ENCODE measurements around the gene FHOD3. TPM values are rescaled to one million over a fixed set of nuclear protein-coding genes. Genes with fewer than 3 reads are reported as not detected.

Gene FHOD3
- total and polyA plus RNA-seq, 4 donors: 0.57 to 1.3 (median 1.2) TPM; not detected in 1

- TF ChIP-seq YY1 (IDR thresholded peaks at IDR 0.05) (no peak), HNF4G (IDR thresholded peaks at IDR 0.05) (no peak), FOXA1 (IDR thresholded peaks at IDR 0.05) (no peak), RXRA (IDR thresholded peaks at IDR 0.05) (no peak), GABPA (IDR thresholded peaks at IDR 0.05 in 1 of 2, conservative IDR thresholded peaks at IDR 0.05 in 1 of 2) (no peak), ZBTB33 (IDR thresholded peaks at IDR 0.05) (no peak), CTCF (IDR thresholded peaks at IDR 0.05; ENCODE audit: low read depth, low read length, missing input control) (no peak), SP1 (IDR thresholded peaks at IDR 0.05) (no peak), ATF3 (IDR thresholded peaks at IDR 0.05) (no peak), MAX (IDR thresholded peaks at IDR 0.05) (no peak)
- 56% methylated on average over 3 of the region's 3 CpGs for WGBS
- Histone ChIP-seq H3K27me3 (ENCODE audit: control insufficient read depth in 4 of 4, insufficient read depth in 4 of 4, low read length in 3 of 4) (no peaks in the 10 kb centered on the region), H3K36me3 (ENCODE audit: control insufficient read depth in 4 of 4, insufficient read depth in 3 of 4, low read depth in 1 of 4, low read length in 3 of 4) (no peaks in the 10 kb centered on the region), H3K4me1 (ENCODE audit: control insufficient read depth in 4 of 4, insufficient read depth in 4 of 4, low read length in 3 of 4) (no peaks in the 10 kb centered on the region), H3K9me3 (ENCODE audit: control insufficient read depth in 4 of 4, low read length in 3 of 4) (no peaks in the 10 kb centered on the region), H3K9ac (ENCODE audit: low read depth in 1 of 2, low read length in 2 of 2) (no peak overlapping the region), H3K27ac (ENCODE audit: low read depth in 1 of 2, low read length in 2 of 2) (no peak overlapping the region), H3K4me3 (ENCODE audit: low read depth in 1 of 3, low read length in 3 of 3) (no peak overlapping the region)
- no peak for DNase-seq (ENCODE audit: low spot score)
Measured at GRCh38 chr18:36518839-36519238, 221.3 kb downstream of the FHOD3 start.

- WGBS: 86% methylated on average over 3 of the region's 3 CpGs
- TF ChIP-seq JUND (IDR thresholded peaks at IDR 0.05) (no peak), HNF4G (IDR thresholded peaks at IDR 0.05) (no peak), FOXA1 (IDR thresholded peaks at IDR 0.05) (no peak), ZBTB33 (IDR thresholded peaks at IDR 0.05) (no peak), GABPA (IDR thresholded peaks at IDR 0.05 in 1 of 2, conservative IDR thresholded peaks at IDR 0.05 in 1 of 2) (no peak), ATF3 (IDR thresholded peaks at IDR 0.05) (no peak), TAF1 (conservative IDR thresholded peaks at IDR 0.05) (no peak)
- H3K36me3 ChIP-seq (ENCODE audit: control insufficient read depth in 4 of 4, insufficient read depth in 3 of 4, low read depth in 1 of 4, low read length in 3 of 4): no peaks in the 10 kb centered on the region
- H3K4me1 ChIP-seq (ENCODE audit: control insufficient read depth in 4 of 4, insufficient read depth in 4 of 4, low read length in 3 of 4): no peaks in the 10 kb centered on the region
- H3K4me3 ChIP-seq (ENCODE audit: low read depth in 1 of 3, low read length in 3 of 3): no peak overlapping the region
- H3K27ac ChIP-seq (ENCODE audit: low read depth in 1 of 2, low read length in 2 of 2): no peak overlapping the region
- no peak for DNase-seq (ENCODE audit: low spot score)
- no peak overlapping the region for H3K9ac ChIP-seq (ENCODE audit: low read depth in 1 of 2, low read length in 2 of 2)
- no peaks in the 10 kb centered on the region for H3K27me3 ChIP-seq (ENCODE audit: control insufficient read depth in 4 of 4, insufficient read depth in 4 of 4, low read length in 3 of 4)
- H3K9me3 ChIP-seq (ENCODE audit: control insufficient read depth in 4 of 4, low read length in 3 of 4): no peaks in the 10 kb centered on the region
Measured at GRCh38 chr18:36519358-36519757, 221.8 kb downstream of the FHOD3 start.
